ENCODE measurements around the gene TRA2B. TPM values are rescaled to one million over a fixed set of nuclear protein-coding genes. Genes with fewer than 3 reads are reported as not detected.

Gene TRA2B
- total RNA-seq, 4 donors from 2014 or later = 117 to 217 (median 144) TPM

DNA sequence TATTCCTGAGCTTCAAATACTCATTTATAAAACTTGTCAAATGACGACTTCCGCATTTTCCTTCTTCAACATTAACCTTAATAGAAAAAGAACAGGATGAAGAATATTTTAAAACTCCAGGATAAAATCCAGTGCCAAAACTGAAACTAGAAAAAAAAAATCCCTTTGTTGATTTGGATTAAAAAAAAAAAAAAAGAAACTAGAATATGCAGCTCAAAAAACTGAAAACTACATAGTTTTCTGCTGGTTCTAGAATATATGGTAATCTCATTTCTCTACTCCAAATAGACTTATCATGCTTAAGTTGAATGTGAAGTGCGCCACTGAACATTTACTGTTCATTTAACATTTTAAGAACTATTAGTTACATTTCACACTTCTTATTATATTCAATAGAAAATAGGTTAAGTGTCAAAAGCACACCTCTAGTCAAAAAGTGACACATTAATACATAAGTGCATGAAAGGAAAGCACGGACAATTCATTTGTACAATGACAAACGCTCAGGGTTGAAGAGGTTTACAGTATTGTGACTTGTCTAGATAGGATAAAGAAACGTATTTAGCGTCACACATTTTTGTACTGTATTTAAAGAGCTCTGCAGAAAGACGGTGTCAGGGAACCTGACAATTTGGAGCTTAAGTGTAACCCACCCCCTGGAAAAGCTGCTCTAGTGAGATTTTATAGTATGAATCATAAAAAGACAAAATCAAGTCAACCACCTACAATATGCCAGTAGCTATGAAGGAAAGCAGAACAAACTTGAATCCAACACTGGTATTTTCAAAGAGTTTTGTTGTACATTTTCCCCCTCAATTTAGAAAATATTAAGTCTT lies 5.8 kb downstream of the TRA2B start:
- Histone ChIP-seq H3K27ac (peak overlapping the region in 1 of 4 donors; percentile 18), H3K27me3 (no peaks in the 10 kb centered on the region), H3K4me1 (peaks cover 16 to 81% (median 45%) of the 10 kb centered on the region in 4 donors), H3K36me3 (peaks cover 0 to 5% (median 0%) of the 10 kb centered on the region in 3 donors), H3K4me3 (peak overlapping the region in 2 of 4 donors; percentile 7 to 20), H3K9me3 (no peaks in the 10 kb centered on the region)
- DNase-seq = no peak
- TF ChIP-seq, protein P1, sequence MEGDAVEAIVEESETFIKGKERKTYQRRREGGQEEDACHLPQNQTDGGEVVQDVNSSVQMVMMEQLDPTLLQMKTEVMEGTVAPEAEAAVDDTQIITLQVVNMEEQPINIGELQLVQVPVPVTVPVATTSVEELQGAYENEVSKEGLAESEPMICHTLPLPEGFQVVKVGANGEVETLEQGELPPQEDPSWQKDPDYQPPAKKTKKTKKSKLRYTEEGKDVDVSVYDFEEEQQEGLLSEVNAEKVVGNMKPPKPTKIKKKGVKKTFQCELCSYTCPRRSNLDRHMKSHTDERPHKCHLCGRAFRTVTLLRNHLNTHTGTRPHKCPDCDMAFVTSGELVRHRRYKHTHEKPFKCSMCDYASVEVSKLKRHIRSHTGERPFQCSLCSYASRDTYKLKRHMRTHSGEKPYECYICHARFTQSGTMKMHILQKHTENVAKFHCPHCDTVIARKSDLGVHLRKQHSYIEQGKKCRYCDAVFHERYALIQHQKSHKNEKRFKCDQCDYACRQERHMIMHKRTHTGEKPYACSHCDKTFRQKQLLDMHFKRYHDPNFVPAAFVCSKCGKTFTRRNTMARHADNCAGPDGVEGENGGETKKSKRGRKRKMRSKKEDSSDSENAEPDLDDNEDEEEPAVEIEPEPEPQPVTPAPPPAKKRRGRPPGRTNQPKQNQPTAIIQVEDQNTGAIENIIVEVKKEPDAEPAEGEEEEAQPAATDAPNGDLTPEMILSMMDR (IDR thresholded peaks at IDR 0.05) = no peak
- TF ChIP-seq POLR2A (IDR thresholded peaks at IDR 0.05) = no peak

DNA sequence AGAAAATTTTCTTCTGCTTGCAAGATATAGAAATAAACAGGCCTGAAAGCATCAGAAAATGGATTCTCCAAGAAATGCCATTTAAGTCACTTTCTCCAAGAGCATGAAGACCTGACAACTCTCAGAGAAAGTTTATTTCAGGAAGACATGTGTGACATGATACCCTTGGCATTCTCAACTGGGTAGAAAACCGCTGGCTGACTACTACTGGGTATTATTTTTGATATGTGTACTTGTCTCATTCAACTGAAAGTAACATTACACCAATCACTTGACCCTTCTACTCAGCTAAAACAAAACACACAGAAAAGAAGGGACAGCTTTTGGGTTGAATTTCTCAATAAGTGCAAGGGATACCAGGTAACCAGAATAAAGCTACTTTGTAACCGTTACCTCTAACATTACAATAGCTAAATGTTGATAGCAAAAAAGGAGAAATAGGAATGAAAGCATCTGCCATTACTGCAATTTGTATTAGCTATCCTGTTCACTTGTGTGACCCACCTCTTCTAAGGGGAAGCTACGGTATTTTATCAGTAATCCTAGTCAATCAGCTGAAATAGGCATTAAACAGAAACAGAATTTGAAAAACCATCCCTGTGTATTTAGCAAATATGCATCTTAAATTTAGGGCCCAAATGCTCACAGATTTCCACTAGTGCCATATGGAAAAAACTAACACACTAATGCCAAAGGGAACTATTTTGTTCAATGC lies 7.3 kb downstream of the TRA2B start:
- TF ChIP-seq, protein P1 (IDR thresholded peaks at IDR 0.05) = no peak
- no peak for TF ChIP-seq POLR2A (IDR thresholded peaks at IDR 0.05)
- no peak overlapping the region for H3K4me3 ChIP-seq

DNA sequence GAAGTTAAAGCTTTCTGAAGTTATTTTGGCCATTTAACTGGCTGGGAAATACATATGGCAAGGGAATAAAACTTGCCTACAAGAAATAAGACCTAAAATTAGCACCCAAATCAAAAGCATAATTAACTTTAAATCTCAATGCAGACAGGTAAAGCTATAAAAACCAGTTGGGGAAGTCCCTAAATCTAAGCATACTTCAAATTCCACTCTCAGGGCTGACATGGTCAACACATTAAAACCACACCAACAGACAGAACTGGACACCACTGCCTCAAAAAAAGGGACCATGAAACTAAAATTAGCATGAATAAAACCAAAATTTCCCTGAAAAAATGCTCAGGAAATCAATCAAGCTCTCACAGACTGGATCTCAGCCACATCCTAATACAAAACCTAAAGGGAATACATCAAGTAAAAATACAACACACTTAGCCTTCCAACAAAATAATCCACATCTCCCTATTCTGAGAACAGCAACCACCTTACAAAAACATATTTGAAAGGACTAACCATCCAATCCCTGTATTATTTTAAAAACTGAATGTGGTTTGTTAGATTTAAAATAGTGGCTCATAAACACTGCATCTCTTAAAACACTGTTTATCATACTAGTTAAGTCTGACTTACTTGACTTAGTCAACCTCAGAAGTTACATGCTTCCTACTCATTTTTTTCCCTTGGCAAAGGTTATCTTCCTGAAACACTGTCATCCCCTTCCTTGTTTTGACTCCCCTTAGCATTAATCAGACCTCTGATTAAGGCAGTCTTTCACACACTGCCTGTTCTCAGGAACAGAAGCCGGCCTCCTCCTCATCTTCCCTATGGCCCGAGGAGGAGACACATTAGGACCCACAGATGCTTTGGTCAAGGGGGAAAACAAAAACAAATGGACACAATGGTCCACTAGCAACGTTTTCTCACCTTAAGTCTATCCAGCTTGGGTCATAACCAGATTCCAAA lies 8.3 kb downstream of the TRA2B start:
- no peak for DNase-seq
- peak overlapping the region in 2 of 4 donors; percentile 6 to 57 for H3K27ac ChIP-seq
- TF ChIP-seq, protein P1 (IDR thresholded peaks at IDR 0.05) = no peak
- TF ChIP-seq POLR2A (IDR thresholded peaks at IDR 0.05) = no peak
- peak overlapping the region in 2 of 4 donors; percentile 4 to 22 for H3K4me3 ChIP-seq
- no peaks in the 10 kb centered on the region for H3K27me3 ChIP-seq
- H3K9me3 ChIP-seq = no peaks in the 10 kb centered on the region
- H3K4me1 ChIP-seq = peaks cover 16 to 84% (median 47%) of the 10 kb centered on the region in 4 donors
- peaks cover 0 to 23% (median 0%) of the 10 kb centered on the region in 3 donors for H3K36me3 ChIP-seq

More for the DNA sequence above, 7.3 kb downstream of the TRA2B start:
- no peaks in the 10 kb centered on the region for H3K9me3 ChIP-seq
- H3K36me3 ChIP-seq = peaks cover 0 to 12% (median 0%) of the 10 kb centered on the region in 3 donors
- DNase-seq = no peak
- peaks cover 16 to 95% (median 47%) of the 10 kb centered on the region in 4 donors for H3K4me1 ChIP-seq
- H3K27me3 ChIP-seq = no peaks in the 10 kb centered on the region
- H3K27ac ChIP-seq = no peak overlapping the region

DNA sequence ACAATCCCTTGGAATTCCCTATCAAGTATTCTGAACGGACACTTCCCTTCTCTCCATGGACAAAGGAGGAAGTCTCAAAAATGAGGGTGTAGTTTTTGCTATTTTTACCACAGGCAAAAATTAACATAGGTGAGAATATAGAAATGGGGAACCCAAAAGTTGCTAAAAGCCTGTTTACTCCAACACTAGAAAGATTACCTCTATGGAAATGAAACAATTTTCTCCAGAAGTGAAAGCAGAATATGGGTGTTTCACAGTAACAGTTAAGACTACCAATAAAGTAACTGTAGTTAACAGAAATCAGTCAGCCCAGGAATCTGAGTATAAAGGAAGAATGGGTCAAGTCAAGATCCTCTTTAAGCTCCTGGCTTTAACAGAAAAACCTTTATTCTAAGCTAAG lies 9.3 kb downstream of the TRA2B start:
- DNase-seq = no peak
- TF ChIP-seq, protein P1 (IDR thresholded peaks at IDR 0.05) = no peak
- TF ChIP-seq POLR2A (IDR thresholded peaks at IDR 0.05) = no peak
- H3K36me3 ChIP-seq = peaks cover 0 to 32% (median 0%) of the 10 kb centered on the region in 3 donors
- H3K27me3 ChIP-seq = no peaks in the 10 kb centered on the region
- H3K27ac ChIP-seq = peak overlapping the region in 3 of 4 donors; percentile 6 to 68 (median 57)
- H3K9me3 ChIP-seq = no peaks in the 10 kb centered on the region
- H3K4me1 ChIP-seq = peaks cover 16 to 77% (median 42%) of the 10 kb centered on the region in 4 donors
- H3K4me3 ChIP-seq = peak overlapping the region in 2 of 4 donors; percentile 4 to 12

All from Peyer's patch (tissue), 4 donors.